HUES64 (cell line): Measurements from ENCODE around the gene CCND3.

Experiments used
- H3K27ac ChIP-seq: 2 replicates; pipeline ENCODE4 v1.7.0; 2013; ENCODE audit warnings: low read depth, low read length, inconsistent platforms
- H3K27me3 ChIP-seq: 2 replicates; pipeline ENCODE4 v1.6.1; 2013; ENCODE audit warnings: mild to moderate bottlenecking, low read length; ENCODE audit not compliant: insufficient read depth
- H3K36me3 ChIP-seq: 2 replicates; pipeline ENCODE4 v1.6.1; 2013; ENCODE audit warnings: mild to moderate bottlenecking, low read length; ENCODE audit not compliant: insufficient read depth
- H3K4me1 ChIP-seq: 2 replicates; pipeline ENCODE4 v1.6.1; 2013; ENCODE audit warnings: mild to moderate bottlenecking, low read length, moderate library complexity; ENCODE audit not compliant: insufficient read depth
- H3K4me3 ChIP-seq: 2 replicates; pipeline ENCODE4 v1.5.1; 2013; ENCODE audit warnings: mild to moderate bottlenecking, low read length, moderate library complexity
- H3K9ac ChIP-seq: 2 replicates; pipeline ENCODE4 v1.6.1; 2013; ENCODE audit warnings: mild to moderate bottlenecking, low read depth, low read length
- H3K9me3 ChIP-seq: 2 replicates; pipeline ENCODE4 v1.6.1; 2013; ENCODE audit warnings: low read depth, low read length; ENCODE audit not compliant: insufficient read depth
- WGBS: fragments of 150-250, 120-280 bp; methylation state at CpG from one replicate; pipeline ENCODE4 v1.1.7; 2013; ENCODE audit warnings: missing lambda C conversion rate; 5-methylcytosine and 5-hydroxymethylcytosine counted together

Gene CCND3

GRCh38 chr6:41920921-41921711 lies 20.5 kb downstream of the CCND3 start, which contains the start of the genes BYSL and MED20:
Gene BYSL (plus strand): TSS chr6:41921499. CDS start chr6:41921563, 64 bp downstream.
Gene MED20 (minus strand): TSS chr6:41921139. CDS start chr6:41921018, 121 bp downstream.
- Histone ChIP-seq H3K9ac (peak within 1 kb of the TSS; percentile 89), H3K27ac (peak within 1 kb of the TSS; percentile 93), H3K27me3 (no peaks in the 10 kb centered on the region), H3K36me3 (peaks cover 28% of the 10 kb centered on the region), H3K9me3 (no peaks in the 10 kb centered on the region), H3K4me1 (peaks cover 12% of the 10 kb centered on the region), H3K4me3 (peak within 1 kb of the TSS; percentile 78)
- under 1% methylated on average over 55 of the region's 55 CpGs for WGBS

DNA sequence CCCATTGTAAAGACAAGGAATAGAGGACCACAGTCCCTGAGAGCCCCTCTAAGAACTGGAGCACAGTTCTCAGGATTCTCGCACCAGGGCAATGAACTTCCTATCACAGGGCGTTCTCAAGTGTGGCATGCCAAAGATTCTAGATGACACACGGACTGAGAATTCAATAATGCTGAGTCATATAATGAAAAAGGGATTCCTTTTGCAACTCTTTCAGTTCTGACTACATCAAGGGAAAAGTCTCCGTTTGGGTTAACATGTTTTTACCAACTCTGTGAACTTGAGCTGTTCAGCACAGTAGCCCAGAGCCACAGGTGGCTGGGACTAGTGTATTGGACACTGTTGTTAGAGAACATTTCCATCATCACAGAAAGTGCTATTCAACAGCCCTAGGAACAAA lies 24.1 kb downstream of the CCND3 start:
- 80% methylated on average over 4 of the region's 4 CpGs for WGBS
- no peaks in the 10 kb centered on the region for H3K9me3 ChIP-seq
- no peak overlapping the region for H3K27ac ChIP-seq
- no peaks in the 10 kb centered on the region for H3K27me3 ChIP-seq
- peaks cover 7% of the 10 kb centered on the region for H3K4me1 ChIP-seq
- H3K36me3 ChIP-seq = peaks cover 37% of the 10 kb centered on the region
- no peak overlapping the region for H3K4me3 ChIP-seq
- no peak overlapping the region for H3K9ac ChIP-seq

DNA sequence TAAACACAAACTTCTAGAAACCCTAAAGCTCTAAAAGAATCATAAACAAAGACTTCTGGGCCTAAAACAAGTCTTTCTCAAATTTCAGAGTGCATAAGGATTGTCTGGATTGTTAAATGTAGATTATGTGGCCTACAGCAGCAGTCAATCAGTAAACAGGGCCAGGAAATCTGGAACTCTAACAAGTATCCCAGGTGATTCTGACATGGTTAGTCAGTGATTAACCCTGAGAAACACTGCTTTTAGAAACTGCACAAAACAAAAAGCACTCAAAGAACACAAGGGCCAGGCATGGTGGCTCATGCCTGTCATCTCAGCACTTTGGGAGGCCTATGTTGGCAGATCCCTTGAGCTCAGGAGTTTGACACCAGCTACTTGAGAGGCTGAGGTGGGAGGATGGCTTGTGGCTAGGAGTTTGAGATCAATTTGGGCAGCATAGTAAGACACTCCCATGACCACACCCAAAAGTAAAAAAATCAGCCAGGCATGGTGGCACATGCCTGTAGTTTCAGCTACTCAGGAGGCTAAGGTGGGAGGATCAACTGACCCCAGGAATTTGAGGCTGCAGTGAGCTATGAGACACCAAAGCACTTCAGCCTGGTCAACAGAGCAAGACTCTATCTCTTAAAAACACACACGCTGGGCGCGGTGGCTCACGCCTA lies 26.6 kb downstream of the CCND3 start:
- 98% methylated on average over 4 of the region's 4 CpGs for WGBS
- Histone ChIP-seq H3K36me3 (peaks cover 43% of the 10 kb centered on the region), H3K9ac (no peak overlapping the region), H3K9me3 (no peaks in the 10 kb centered on the region), H3K4me3 (no peak overlapping the region), H3K4me1 (peaks cover 1% of the 10 kb centered on the region), H3K27ac (no peak overlapping the region), H3K27me3 (no peaks in the 10 kb centered on the region)

- no peaks in the 10 kb centered on the region for H3K4me1 ChIP-seq
- no peak overlapping the region for H3K4me3 ChIP-seq
- whole genome bisulfite sequencing = 95% methylated on average over 2 of the region's 2 CpGs
- no peaks in the 10 kb centered on the region for H3K9me3 ChIP-seq
- no peak overlapping the region for H3K27ac ChIP-seq
- no peaks in the 10 kb centered on the region for H3K27me3 ChIP-seq
- no peak overlapping the region for H3K9ac ChIP-seq
- peaks cover 47% of the 10 kb centered on the region for H3K36me3 ChIP-seq
Observed at GRCh38 chr6:41914343-41914742, 27.3 kb downstream of the CCND3 start.

DNA sequence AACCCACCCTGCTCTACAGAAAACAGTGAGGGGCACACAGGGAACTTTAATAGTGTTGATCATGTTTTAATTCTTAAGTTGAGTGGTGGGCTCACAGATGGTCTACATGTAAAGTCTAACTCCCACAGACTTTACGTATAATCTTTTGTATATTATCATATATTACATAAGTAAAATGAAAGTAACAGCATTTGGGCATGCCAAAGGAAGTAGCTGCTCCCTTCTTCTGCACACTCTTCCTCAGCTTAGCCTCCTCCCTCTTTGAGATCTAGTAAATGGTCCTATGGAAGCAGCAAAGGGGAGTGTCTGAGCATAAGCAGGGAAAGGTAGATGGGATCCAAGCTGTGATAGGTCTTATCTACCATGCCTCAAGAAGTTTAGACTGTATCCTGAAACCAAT lies 31.9 kb downstream of the CCND3 start:
- no peak overlapping the region for H3K4me3 ChIP-seq
- WGBS = no CpG with 5 or more reads among the region's 1 CpG
- H3K4me1 ChIP-seq = no peaks in the 10 kb centered on the region
- H3K9me3 ChIP-seq = no peaks in the 10 kb centered on the region
- H3K27me3 ChIP-seq = no peaks in the 10 kb centered on the region
- no peak overlapping the region for H3K9ac ChIP-seq
- no peak overlapping the region for H3K27ac ChIP-seq
- H3K36me3 ChIP-seq = peaks cover 74% of the 10 kb centered on the region

DNA sequence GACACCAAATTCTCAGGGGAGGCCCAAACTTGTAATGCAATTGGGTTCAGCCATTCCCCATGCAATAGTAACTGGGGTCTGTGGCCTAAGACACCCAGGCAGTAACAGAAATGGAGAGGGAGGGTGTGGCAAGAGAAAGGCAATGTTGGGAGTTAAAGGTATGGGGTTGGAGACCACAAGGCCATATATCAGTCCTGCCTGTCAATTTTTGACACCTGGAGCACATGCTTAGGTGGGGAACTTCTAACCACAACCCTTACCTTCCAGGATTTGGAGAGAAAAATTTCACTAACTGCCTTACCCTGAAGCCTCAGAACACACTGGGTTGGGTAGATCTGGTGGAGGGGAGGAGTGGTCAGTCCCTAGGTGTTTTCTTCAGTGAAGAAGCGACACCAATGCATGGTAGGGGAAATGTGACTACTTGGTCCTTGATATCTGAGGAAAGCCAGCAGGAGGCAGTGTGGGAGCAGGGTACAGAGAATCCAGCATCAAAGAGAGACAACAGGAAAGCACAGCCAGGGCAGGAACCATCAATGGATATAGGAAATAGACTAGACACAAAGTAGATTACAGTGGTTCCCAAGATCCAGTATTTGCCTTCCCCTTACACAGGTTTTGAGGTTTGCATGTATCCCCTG lies 39.6 kb downstream of the CCND3 start:
- H3K4me1 ChIP-seq = no peaks in the 10 kb centered on the region
- H3K27me3 ChIP-seq = no peaks in the 10 kb centered on the region
- WGBS = 92% methylated on average over 1 of the region's 1 CpG
- no peaks in the 10 kb centered on the region for H3K9me3 ChIP-seq
- no peak overlapping the region for H3K27ac ChIP-seq
- no peak overlapping the region for H3K9ac ChIP-seq
- no peak overlapping the region for H3K4me3 ChIP-seq
- H3K36me3 ChIP-seq = peaks cover 38% of the 10 kb centered on the region

DNA sequence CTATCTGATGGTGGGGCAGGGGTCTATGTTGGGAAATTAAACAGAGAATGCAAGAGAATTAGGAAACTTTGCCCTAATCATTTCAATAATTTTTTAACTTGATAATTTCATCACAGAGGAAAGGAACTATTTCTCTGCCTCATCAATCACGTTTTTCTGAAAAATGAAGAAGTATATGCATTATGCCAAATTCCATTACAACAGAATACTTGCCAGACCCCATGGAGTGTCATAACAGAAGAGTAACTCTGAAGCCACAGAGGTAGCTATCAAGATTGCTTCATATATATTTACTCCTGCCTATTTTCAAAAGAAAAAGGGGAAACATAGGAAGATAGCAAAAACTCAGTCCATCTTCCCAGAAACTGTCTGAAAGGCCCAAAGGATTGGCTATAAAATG lies 40.7 kb downstream of the CCND3 start:
- WGBS = 86% methylated on average over 1 of the region's 1 CpG
- Histone ChIP-seq H3K36me3 (peaks cover 27% of the 10 kb centered on the region), H3K27me3 (no peaks in the 10 kb centered on the region), H3K4me3 (no peak overlapping the region), H3K9ac (no peak overlapping the region), H3K4me1 (peaks cover 4% of the 10 kb centered on the region; the same call in 1 of the 2 replicates), H3K27ac (no peak overlapping the region), H3K9me3 (no peaks in the 10 kb centered on the region)

GRCh38 chr6:41896281-41896680 lies 45.3 kb downstream of the CCND3 start:
- 61% methylated on average over 2 of the region's 3 CpGs for WGBS
- H3K9ac ChIP-seq = peak overlapping the region; percentile 83
- peak overlapping the region; percentile 84 for H3K27ac ChIP-seq
- peaks cover 8% of the 10 kb centered on the region; the same call in 1 of the 2 replicates for H3K36me3 ChIP-seq
- no peaks in the 10 kb centered on the region for H3K9me3 ChIP-seq
- peak overlapping the region; percentile 75 for H3K4me3 ChIP-seq
- H3K4me1 ChIP-seq = peaks cover 20% of the 10 kb centered on the region
- H3K27me3 ChIP-seq = no peaks in the 10 kb centered on the region

DNA sequence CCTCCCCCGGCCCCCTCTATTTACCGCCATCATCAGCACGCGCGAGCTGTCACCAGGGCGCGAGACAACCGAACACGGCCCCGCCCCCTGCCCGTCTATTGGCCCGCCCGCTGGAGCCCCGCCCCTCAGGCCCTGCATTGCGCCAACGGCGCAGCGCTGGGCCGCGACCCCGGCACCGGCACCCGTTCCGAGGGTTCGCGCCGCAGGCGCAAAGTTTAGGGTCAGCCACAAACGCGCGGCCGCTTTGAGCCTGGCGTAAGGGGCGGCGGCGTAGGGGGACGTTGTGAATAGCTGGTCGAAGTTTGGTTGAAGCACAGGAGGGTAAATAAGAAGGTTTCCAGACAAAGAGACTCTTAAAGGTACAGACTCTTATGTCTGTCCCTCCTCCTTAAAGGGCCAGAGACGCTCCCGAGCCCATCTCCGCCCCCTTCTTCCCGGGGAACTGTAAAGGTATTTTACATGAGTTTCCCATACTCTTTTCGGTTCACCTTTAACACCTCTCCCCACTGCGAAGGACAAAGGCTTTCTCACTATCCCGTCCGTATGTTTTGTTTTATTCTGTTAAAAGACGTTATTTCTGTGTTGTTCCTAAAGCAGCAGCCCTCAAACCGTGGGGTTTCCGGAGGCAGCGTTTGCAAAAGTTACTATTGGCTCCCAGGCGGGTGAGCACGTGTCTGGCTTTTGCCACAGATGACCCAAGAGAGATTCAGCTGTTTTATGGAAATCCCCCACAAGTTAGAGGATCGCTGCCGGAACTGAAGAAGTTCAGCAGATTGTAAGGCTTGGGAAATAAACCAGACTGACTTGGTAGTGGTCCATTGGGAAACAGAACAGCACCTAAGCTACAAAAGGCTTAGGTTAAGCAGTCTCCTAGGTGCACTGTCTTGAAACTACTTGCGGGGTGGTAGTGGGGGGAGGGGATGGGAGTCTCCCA lies 46.0 kb downstream of the CCND3 start, which contains the start of gene USP49:
TSS of gene USP49 (minus strand) at position 76 of the 934 bp plus-strand sequence. CDS start 88,392 bp downstream, outside the sequence.
- H3K4me1 ChIP-seq = peaks cover 20% of the 10 kb centered on the region
- H3K27ac ChIP-seq = peak within 1 kb of the TSS; percentile 84
- H3K27me3 ChIP-seq = no peaks in the 10 kb centered on the region
- WGBS = under 1% methylated on average over 54 of the region's 55 CpGs
- H3K9me3 ChIP-seq = no peaks in the 10 kb centered on the region
- H3K4me3 ChIP-seq = peak within 1 kb of the TSS; percentile 75
- H3K36me3 ChIP-seq = peaks cover 5% of the 10 kb centered on the region; the same call in 1 of the 2 replicates
- H3K9ac ChIP-seq = peak within 1 kb of the TSS; percentile 83
